HG03025 (cell line): ENCODE results near the gene NSDHL.

Source experiments
- ATAC-seq: cut with Tn5 transposase; IDR thresholded peaks from one replicate; pipeline ENCODE4 v1.9.1; 2021; ENCODE audit warnings: mild to moderate bottlenecking, moderate library complexity; ENCODE audit not compliant: unreplicated experiment, low FRiP score

The NSDHL gene

GRCh38 chrX:152843852-152844251 lies 13.0 kb downstream of the NSDHL start:
- ATAC-seq, result no peak

GRCh38 chrX:152844256-152844655 lies 13.4 kb downstream of the NSDHL start:
- no peak for ATAC-seq

GRCh38 chrX:152845618-152846240 lies 14.9 kb downstream of the NSDHL start:
- no peak for ATAC-seq

GRCh38 chrX:152847281-152847680 lies 16.4 kb downstream of the NSDHL start:
- no peak for ATAC-seq

GRCh38 chrX:152850465-152850864 lies 19.6 kb downstream of the NSDHL start:
- ATAC-seq, result no peak

GRCh38 chrX:152853986-152854385 lies 23.1 kb downstream of the NSDHL start:
- ATAC-seq, result no peak

GRCh38 chrX:152861116-152861515 lies 30.3 kb downstream of the NSDHL start:
- ATAC-seq, result no peak

GRCh38 chrX:152861826-152862225 lies 31.0 kb downstream of the NSDHL start:
- ATAC-seq, result no peak

- ATAC-seq, result no peak
Measured at GRCh38 chrX:152865232-152865920, 34.5 kb downstream of the NSDHL start.

- ATAC-seq, result no peak
Measured at GRCh38 chrX:152866386-152866785, 35.5 kb downstream of the NSDHL start.

- ATAC-seq, result no peak
Measured at GRCh38 chrX:152869972-152870371, 39.1 kb downstream of the NSDHL start.

GRCh38 chrX:152871260-152871659 lies 40.4 kb downstream of the NSDHL start:
- no peak for ATAC-seq

GRCh38 chrX:152872522-152872921 lies 41.7 kb downstream of the NSDHL start:
- no peak for ATAC-seq

- ATAC-seq, result no peak
Measured at GRCh38 chrX:152873361-152873760, 42.5 kb downstream of the NSDHL start.

- no peak for ATAC-seq
Measured at GRCh38 chrX:152876931-152877840, 46.3 kb downstream of the NSDHL start.

GRCh38 chrX:152878976-152879755 lies 48.3 kb downstream of the NSDHL start:
- no peak for ATAC-seq

- no peak for ATAC-seq
Measured at GRCh38 chrX:152881289-152881688, 50.4 kb downstream of the NSDHL start.

GRCh38 chrX:152884171-152884570 lies 53.3 kb downstream of the NSDHL start:
- no peak for ATAC-seq

- ATAC-seq, result no peak
Measured at GRCh38 chrX:152886716-152887115, 55.9 kb downstream of the NSDHL start.

GRCh38 chrX:152892499-152892898 lies 61.6 kb downstream of the NSDHL start:
- ATAC-seq, result no peak
